ENCODE results near the gene OR7A17.

GRCh38 chr19:14830702-14831101 is 55.2 kb downstream of the OR7A17 start:
- TF ChIP-seq CTCF (IDR thresholded peaks at IDR 0.05) (no peak), REST (IDR thresholded peaks at IDR 0.05; ENCODE audit: insufficient read depth in 1 of 2, low read depth in 2 of 2, low read length in 1 of 2) (no peak), SIN3A (IDR thresholded peaks at IDR 0.05; ENCODE audit: borderline replicate concordance, insufficient read depth, low read depth, low read length) (no peak), TCF7L2 (IDR thresholded peaks at IDR 0.05; ENCODE audit: low read depth, low read length) (no peak), POLR2AphosphoS5 (IDR thresholded peaks at IDR 0.05; ENCODE audit: low read depth, low read length) (no peak)

Measured in Panc1 (cell line).